CD4-positive, alpha-beta T cell treated with Interleukin-6 at 100 ng/mL for 8 hours (primary cell): ENCODE measurements around the gene C11orf97.
A peak's percentile ranks its signal among the peaks of the same experiment; 100 is the strongest.
"Not testable (repeated sequence)": the region's sequence is repeated elsewhere in the genome, so short reads cannot be mapped to it uniquely, and the experiment has no call there.

Source experiments
- DNase-seq: peaks from one replicate; pipeline ENCODE4 v3.0.0-alpha.2; 2020; ENCODE audit warnings: mixed read lengths, low spot score

The C11orf97 gene, protein sequence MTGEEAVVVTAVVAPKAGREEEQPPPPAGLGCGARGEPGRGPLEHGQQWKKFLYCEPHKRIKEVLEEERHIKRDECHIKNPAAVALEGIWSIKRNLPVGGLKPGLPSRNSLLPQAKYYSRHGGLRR

GRCh38 chr11:94511932-94512781, at the start of gene C11orf97:
Gene C11orf97 (plus strand): TSS chr11:94512461. CDS start chr11:94512529, 68 bp downstream.
- peak; percentile 55 for DNase-seq

DNA sequence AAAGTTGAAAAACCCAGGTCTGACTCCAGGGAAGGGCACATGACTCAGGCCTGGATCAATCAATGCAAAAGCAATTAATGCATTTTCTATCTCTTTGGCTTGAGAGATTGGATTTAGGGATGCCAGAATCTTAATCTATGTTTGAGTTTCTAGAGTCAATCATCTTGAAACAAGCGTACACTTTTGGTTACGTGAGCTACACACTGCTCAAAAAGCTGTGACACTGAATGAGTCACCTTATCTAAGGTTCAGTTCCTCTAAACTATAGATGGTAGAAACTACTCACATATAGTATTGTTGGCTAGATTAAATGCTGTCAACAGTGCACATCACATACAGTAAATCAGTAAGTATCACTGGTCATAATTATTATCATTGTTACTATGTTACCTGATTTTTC, 42.8 kb upstream of the C11orf97 start:
- no peak for DNase-seq

- no peak for DNase-seq
Observed at GRCh38 chr11:94472916-94473799, 39.1 kb upstream of the C11orf97 start.

DNA sequence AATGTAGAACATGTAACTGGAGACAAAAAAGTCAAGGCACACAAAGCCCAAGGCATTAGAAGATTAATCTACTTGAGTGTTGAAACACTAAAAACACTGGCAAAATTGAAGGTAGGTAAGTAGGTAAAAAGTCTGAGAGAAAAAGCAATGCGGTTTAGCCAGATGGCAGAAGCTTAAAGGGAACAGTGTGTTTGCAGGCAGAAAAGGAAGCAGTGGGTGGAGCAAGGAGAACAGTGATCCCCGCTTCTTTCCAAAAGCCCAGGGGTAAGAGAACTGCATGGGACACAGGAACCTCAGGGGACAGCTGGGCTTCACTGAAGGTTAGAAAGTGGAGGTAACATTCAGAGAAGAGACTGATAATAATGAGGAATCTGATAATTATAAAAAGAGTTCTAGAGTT, 34.6 kb upstream of the C11orf97 start:
- DNase-seq: no peak

DNA sequence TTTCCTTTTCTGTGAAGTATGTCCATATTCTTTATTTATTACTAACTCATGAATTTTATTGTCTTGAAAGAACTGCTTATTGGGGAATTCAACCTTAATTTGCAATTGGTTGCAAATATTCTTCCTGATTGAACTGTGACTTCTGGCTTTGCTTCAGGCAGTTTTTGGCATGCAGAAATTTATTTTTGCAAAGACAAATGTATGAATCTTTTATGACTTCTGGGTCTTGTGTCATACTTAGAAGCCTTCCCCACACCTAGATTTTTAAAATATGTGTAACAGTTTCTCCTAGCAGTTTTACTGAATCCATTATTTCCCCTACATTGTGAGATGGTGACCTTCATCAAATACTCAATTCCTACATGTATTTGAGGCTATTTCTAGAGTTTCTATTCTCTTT, 30.9 kb upstream of the C11orf97 start:
- DNase-seq: no peak

DNA sequence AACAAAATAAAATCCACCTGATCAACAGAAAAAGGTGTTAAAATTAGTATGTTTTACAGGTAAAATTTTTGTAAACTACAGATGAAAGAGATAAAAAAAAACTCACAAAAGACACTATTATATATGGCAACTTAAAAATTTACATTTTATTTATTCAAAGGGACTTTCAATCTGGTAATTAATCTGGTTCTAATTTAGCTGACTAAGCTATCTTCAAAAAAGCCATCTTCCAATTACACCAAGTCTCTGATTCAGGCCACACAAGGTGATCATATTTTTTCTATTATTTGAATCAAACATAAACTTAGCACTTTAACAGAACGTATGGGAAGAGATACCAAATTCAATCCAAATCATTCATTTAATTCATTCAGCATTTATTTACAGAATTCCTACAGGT, 26.2 kb upstream of the C11orf97 start:
- DNase-seq: no peak

GRCh38 chr11:94493281-94494125, 18.8 kb upstream of the C11orf97 start, which contains the start of the genes ANKRD49 and MRE11:
Gene ANKRD49 (plus strand): TSS chr11:94493984. CDS start chr11:94496694, 2,710 bp downstream.
Gene MRE11 (minus strand): TSS chr11:94493844. CDS start chr11:94492801, 1,043 bp downstream.
- DNase-seq: peak; percentile 96

DNA sequence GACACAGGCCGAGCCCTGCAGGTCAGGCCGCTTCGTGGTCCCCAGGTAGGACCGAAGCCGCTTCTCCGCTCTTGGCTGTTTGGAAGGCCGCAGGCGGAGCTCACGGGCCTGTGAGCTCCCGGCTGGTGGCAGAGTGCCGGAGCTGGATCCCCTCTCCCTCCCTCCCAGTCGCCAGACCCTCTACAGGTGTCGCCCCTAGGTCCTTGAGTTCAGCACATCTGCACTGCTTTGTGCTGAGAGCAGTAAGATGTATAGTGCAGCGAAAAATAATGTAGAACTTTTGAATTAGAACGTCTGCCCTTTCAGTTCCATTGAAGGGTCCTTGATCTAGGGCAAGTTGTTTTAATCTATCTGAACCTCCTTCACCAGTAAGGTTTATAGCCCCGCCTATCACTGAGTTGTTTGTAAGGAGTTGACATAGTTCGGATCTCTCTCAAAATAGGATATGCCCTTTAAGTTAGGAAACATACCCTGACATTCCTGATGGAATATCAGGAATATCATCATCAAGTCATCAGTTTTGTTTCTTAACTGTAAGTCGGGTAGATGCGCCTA, 18.1 kb upstream of the C11orf97 start:
- no peak for DNase-seq

- DNase-seq: no peak
Observed at GRCh38 chr11:94500181-94500580, 12.1 kb upstream of the C11orf97 start.

DNA sequence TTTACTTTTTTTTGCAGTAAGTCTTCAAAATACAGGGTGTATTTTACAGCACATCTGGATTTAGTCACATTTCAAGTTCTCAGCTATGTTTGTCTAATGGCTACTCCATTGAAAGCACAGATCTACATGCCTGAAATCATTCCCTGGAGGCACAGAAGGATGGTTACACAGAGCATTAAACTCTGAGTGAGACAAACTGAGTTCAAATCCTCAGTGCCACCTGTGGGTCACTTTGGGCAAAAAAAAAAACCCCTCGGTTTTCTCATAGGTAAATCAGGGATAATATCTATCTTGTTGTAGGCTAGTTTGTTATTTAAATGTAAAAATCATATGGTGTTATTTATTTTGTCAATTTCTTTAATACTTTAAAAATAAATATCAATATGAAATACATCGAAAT, 10.7 kb upstream of the C11orf97 start:
- no peak for DNase-seq

DNA sequence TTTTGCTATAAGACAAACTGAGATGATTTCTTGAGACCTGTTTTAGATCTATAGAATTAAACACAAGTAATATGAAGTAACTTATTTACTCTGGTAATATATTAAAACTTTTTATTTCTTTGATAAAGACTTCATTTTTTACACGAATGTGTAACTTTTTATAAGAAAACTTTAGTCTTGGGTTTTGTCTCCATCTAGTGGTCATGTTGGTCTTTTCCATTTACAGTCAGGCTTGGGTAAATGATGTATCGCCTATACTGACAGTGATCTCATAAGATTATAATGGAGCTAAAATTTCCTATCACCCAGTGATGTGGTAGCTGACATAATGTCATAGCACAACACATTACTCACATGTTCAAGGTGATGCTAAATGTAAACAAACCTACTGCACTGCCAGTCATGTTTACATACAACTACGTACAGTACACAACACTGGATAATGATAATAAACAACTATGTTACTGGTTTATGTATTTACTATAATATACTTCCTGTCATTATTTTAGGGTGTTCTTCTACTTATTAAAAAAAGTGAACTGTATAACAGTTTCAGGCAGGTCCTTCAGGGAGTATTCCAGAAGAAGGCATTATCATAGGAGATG, 7.5 kb upstream of the C11orf97 start:
- peak; percentile 48 for DNase-seq

- DNase-seq: not testable (repeated sequence)
Observed at GRCh38 chr11:94506513-94506912, 5.7 kb upstream of the C11orf97 start.

DNA sequence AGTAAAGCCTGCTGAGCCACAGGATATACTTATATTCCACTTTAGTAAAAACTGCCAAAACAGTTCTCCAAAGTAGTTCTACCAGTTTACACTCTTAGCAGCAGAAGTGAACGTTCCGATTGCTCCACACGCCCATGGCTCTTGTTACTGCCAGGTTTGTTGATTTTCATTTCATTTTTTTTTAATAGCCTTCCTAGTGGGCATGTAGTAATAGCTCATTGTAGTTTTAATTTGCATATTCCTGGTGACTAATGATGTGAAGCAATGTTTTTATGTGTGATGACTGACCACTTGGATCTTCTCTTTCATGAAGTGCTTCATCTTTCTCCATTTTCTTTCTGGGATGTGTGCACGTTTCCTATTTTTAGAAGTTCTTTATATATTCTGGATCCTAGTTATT, 4.8 kb upstream of the C11orf97 start:
- DNase-seq: no peak

- DNase-seq: no peak
Observed at GRCh38 chr11:94513091-94513490, 830 bp downstream of the C11orf97 start.

GRCh38 chr11:94515398-94515797, 3.1 kb downstream of the C11orf97 start:
- DNase-seq: no peak

DNA sequence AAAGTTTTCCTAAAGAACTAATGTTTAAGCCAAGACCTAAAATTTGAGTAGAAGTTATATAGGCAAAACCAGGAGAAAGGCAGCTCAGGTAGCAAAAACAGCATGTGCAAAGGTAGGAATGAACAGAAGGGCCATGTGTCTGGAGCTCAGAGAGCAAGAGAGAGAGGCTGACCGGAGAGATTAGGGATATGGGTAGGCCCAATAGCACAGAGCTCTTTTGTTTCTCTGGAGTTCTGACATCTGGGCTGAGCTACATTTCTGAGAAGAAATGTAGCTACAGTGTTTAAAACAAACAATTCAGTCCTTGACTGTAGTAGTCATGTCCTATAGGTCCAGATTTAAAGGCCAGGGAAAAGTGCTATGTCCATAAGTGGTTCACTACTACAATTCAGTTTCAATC, 4.5 kb downstream of the C11orf97 start:
- no peak for DNase-seq

GRCh38 chr11:94518300-94518699, 6.0 kb downstream of the C11orf97 start:
- DNase-seq: no peak

DNA sequence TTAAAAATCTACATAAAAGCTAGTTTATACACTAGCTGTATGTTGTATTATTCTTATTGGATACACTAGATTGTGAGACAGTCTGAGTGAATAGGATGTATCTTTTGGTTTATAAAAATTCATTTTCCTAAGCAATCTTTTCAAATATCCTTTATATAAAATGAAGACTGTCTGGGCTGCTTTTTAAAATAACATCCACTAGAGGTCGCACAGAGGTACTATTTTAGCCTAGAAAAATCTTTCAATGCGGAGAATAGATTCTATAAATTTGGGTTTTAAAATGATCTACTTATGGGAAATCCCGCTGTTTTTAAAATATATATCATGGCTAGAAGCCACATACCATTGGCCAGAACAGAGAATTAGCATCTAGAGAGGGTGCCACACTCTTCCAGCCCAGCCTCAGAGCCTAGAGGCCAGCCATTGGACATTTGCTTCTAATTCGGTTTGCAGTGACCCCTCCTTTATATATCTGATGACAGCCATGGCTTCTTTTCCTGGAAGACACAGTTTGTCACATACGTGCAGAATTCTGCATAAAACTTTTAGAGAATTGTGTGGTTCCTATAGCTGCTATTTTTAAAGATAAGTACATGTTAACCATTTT, 7.3 kb downstream of the C11orf97 start:
- peak; percentile 21 for DNase-seq

DNA sequence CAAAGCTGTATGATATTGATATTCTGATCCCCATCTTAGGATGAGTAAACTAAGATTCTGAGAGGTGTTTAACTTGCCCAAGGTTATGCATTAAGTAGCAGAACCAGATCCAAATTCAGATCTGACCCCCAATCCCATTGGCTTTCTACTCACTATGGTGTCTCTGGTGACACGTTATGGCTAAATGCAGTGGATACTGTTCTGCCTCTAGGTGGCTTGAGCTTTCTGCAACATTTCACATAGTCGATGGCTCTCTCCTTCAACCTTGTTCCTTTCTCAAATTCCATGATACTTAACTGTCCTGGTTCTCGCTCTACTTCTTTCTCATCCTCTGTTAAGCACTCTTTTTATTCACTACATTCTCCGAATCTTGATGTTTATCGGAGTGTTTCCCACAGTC, 9.4 kb downstream of the C11orf97 start:
- DNase-seq: no peak

DNA sequence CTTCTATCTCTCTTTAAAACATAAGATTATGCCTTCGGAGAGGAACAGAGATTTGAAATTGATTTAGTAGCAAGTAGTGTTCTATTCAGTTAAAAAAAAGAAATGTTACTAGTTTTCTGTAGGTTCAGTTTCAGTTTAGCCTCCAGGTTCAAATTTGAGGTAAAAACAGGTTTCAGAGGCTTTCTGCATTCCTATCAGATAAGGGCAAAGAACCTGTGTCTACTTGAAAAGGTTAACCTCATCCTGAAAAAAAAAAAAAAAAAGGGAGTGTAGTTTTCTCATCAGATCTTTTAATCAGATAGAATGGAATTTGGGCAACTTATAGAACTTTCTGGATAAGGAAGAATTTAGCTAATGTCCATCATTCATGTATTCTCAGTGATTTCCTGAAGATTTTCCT, 12.1 kb downstream of the C11orf97 start:
- no peak for DNase-seq
